GM18519 (cell line): ENCODE data around the gene ATP13A3.

Source experiments
- ATAC-seq: cut with Tn5 transposase; IDR thresholded peaks from one replicate; pipeline ENCODE4 v1.9.1; 2021; ENCODE audit warnings: mild to moderate bottlenecking, moderate library complexity; ENCODE audit not compliant: unreplicated experiment, low FRiP score

ATP13A3 gene

DNA sequence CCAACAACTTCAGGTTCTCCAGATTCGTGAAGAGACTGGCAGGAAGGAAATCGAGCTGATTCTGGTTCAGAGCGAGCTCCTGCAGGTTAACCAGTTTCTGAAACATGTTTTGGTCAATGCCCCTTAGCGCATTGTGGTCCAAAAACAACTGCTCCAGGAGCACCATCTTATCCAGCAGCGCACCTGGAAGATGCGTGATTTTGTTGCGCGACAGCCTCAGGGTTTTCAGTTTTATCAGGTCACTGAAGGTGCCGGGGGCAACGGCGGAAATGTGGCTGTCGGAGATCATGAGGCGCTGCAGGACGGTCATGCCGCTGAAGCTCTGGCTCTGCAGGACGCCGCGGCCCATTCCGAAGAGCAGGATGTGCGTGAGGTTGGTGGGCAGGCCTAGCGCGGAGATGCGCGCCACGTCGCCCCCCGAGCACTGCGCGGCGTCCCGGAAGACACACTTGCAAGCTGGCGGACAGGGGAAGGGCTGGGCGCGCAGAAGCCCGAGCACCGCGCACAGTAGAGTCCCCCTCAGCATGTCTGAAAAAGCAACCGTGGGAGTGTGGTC lies 89.0 kb downstream of the ATP13A3 start:
- no peak for ATAC-seq

DNA sequence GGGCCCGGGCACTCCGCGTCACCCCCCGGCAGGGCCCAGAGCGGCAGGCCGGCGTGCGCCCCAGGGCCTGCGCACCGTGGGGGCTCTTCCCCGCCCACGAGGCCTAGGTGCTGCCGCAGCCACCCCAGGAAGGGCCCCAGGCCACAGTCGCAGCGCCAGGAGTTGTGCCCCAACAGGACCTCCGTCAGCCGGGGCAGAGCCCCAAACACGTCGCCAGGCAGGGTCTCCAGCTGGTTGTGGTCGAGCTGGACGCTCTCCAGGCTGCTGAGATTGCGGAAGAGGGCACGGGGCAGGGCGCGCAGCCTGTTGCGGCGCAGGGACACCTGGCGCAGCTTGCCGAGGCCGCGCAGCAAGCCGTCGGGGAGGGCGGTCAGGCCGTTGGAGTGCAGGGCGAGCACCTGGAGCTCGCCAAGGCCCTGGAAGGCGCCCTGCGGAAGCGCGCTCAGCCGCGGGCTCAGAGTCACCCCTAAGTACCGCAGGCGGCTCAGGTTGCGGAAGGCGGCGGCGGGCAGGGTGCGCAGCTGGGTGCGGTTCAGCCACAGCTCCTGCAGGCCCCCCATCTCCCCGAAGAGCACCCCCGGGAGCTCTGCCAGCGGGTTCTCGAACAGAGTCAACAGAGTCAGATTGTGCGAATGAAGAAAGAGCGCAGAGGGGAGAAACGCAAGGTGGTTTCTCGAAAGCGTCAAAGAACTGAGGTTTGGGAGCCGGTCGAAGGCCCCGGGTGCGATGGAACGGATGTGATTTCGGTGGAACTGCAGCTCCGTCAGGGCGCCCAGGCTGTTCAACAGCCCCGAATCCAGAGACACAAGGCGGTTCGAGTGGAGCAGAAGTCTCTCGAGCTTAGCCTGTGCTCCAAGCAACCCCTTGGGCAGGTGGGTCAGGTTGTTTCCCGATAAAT lies 89.7 kb downstream of the ATP13A3 start:
- no peak for ATAC-seq

DNA sequence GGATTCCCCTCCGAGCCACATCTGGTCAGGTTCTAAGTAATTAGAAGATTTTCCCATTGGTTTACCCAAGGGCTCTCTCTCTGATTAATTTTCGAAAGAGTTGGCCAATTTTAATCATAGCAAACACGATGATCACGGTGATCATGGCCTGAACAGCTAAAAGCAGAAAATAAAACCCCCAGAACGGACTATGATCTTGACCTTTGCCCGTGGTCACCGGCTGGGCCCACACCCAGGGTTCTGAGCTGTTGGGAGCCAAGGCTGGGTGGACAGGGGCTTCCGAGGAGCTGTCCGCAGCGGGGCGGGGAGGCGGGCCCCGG lies 90.3 kb downstream of the ATP13A3 start:
- ATAC-seq, result no peak

GRCh38 chr3:194395778-194396538 lies 90.8 kb downstream of the ATP13A3 start:
- ATAC-seq, result no peak

- no peak for ATAC-seq
These were observed 91.6 kb downstream of the ATP13A3 start for GRCh38 chr3:194395212-194395611.

DNA sequence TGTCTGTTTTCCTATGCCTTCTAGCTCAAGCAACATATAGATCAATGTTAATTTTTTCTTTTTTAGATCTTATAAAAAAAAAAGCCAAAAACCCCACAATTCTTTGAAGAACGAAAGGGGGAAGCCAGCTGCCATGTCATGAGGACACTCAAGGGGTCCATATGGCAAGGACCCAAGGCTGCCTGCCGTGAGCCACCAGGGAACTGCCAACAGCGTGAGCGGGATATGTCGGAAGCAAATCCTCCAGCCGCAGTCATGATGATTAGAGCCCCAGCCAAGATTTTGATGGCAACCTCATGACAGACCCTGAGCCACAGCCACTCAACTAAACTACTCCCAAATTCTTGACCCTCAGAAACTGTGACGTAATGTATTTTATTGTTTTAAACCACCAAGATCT lies 94.2 kb downstream of the ATP13A3 start:
- no peak for ATAC-seq

- ATAC-seq, result no peak
These were observed 96.0 kb downstream of the ATP13A3 start for GRCh38 chr3:194390835-194391234.

DNA sequence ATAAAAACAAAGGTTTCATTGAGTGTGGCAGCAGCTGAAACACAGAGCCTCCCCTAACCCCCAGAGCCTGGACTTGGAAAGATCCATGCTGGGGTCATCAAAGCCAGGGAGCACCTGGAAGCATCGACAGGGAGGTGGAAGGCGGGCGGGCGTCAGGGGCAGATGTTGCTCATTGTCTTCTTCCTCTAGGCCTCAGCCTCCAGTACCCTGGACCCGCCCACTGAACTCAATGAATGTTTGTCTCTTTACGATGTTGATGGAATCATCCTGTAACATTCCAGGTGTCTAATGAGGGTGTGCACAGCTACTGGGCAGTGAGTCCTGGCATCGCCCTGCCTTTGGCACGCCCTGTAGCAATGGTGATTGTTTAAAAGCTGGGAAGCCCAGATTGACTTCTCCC lies 97.5 kb downstream of the ATP13A3 start:
- ATAC-seq, result no peak

- ATAC-seq, result no peak
These were observed 98.8 kb downstream of the ATP13A3 start for GRCh38 chr3:194387926-194388418.

- no peak for ATAC-seq
These were observed 99.5 kb downstream of the ATP13A3 start for GRCh38 chr3:194387276-194387675.

DNA sequence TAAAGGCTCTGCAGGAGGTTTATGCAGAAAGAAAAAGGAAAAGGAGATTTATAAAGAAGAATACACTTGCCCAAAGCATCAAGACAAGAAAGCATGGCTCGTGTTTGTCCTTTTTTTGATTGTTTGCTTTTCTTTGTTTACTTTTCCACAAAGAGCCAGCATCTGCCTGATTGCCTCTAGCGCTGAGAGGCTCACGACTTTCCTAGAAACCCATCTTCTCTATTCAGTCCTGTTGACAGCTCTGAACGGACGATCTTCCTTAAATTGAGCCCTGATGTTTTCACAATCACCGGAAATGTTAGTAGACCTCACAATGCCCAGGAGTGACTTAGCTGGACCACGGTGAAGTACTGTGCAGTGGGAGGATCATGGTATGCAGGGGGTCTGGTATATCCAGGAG lies 100.2 kb downstream of the ATP13A3 start:
- no peak for ATAC-seq

DNA sequence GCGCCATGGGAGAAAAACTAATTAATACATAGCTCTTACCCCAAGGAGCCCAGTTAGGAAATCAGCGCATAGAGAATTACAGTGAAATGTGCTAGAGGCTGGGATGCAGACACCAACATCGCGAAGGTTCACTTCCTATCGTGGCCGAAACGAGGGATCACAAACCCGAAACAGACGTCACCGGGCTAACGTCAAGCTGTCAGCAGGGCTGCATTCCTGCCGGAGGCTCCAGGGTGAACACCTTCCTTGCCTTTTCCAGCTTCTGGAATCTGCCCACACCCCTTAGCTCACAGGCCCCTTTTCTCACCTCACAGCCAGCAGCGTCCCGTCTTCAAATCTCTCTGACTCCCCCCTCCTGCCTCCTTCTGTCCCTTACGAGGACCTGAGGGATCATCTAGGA lies 100.7 kb downstream of the ATP13A3 start:
- ATAC-seq, result no peak

GRCh38 chr3:194384569-194385001 lies 102.2 kb downstream of the ATP13A3 start:
- no peak for ATAC-seq

DNA sequence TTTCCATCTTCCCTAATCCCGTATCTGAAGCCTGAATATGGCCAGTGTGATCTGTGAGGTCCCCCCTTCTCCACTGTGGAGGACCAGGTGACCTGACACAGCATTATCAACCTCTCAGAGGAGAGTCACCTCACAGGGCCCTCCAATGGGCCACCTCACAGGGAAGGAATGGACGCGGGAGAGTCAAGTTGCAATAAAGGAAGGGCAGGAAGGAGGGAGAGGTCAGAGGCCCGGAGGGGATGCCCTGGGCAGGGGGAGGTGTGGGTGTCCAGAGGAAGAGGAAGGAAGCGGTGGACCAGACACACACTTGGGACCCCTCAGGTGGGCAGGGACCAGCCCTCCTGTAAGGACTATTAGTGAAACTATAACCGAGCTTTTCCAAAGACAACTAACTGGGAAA lies 102.6 kb downstream of the ATP13A3 start:
- ATAC-seq, result no peak

GRCh38 chr3:194383276-194383940 lies 103.4 kb downstream of the ATP13A3 start:
- ATAC-seq, result no peak

DNA sequence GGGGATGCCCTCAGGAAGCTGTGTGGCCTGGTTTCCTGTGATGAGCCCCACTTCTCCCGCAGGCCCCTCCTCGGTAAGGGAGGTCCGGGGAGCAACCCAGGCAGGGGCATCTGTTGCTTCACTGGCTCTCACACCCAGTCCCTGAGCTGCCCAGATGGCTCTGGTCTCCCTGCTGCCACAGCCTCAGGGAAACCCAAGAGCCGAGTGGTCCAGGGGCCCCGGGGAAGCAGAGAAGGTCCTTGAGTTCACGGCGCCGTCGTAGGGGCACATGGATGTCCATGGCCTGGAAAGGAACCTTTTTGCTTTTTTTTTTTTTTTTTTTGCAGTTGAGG lies 103.9 kb downstream of the ATP13A3 start:
- no peak for ATAC-seq

DNA sequence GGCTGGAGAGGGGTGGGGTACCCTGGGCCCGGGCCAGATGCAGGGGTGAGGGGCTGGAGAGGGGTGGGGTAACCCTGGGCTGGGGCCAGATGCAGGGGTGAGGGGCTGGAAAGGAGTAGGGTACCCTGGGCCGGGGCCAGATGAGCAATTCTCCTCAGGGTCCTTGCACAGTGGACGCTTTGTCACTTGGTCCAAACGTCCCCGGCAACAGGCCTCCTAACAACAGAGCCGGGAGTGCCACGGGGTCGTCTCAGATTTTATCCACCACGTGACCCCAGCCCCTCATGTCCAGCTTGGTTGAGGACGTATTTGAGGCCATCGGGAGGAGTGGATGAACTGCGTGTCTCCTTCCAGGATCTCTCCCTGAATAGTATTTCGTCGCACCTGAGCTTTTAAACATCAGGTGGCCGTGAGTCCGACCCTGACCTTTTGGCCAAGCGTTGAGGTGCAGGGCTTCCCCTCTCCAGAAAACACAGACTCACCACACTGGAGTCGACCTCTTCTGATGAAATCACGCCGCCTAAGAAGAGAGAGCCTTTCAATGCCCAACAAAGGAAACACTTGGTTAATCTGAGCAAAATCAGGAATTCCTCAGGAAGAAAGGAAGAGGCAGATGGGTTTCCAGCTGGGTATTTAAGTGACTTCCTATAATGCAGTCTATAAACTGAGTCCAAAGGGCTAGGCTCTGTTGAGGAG lies 104.5 kb downstream of the ATP13A3 start:
- no peak for ATAC-seq

DNA sequence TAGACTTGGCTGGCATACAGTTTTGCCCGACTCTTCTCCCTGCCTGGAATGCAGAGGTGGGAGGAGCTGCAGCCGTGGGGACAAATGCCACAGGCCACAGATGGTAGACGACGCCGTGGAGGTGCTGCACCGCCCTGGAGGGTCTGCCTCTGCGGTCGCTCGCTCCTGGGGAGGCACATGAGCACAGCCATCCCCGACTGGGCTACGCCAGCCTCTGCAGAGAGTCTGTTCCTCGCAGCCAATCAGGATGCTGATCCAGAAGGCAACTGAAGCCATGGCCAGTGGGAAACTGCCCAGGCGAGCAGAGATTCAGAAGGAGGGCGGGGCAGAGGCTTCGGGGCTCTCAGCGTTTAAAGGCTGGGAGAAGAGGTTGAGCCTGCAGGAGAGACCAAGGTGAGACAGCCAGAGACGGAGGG lies 105.3 kb downstream of the ATP13A3 start:
- ATAC-seq, result no peak

- ATAC-seq, result no peak
These were observed 106.5 kb downstream of the ATP13A3 start for GRCh38 chr3:194380326-194380725.

- no peak for ATAC-seq
These were observed 107.2 kb downstream of the ATP13A3 start for GRCh38 chr3:194379651-194380050.
